Psoas muscle (tissue), 8 donors: ENCODE results near the gene ZC3H12A. TPM values are rescaled to one million over a fixed set of nuclear protein-coding genes. Genes with fewer than 3 reads are reported as not detected.

Experiments used
- ATAC-seq, 4 donors: fragments of 200-7000 bp; cut with Tn5 transposase; one replicate each; pipeline ENCODE4 v1.9.1; 2020; ENCODE audit warnings: moderate library complexity in 3 of 4, mild to moderate bottlenecking in 2 of 4
- DNase-seq, 2 donors: peaks; one replicate each; pipeline ENCODE4 v3.0.0-alpha.2; 2020
- H3K27ac ChIP-seq: fragments of 200-600 bp; one replicate; pipeline ENCODE4 v1.8.0; 2022
- H3K27me3 ChIP-seq, 3 donors: fragments of 200-600 bp in 1 of 3; one replicate each; pipeline versions ENCODE4 v1.6.1 to v1.8.0; 2013 to 2022; ENCODE audit warnings: low read length in 2 of 3, mild to moderate bottlenecking in 2 of 3, moderate library complexity in 1 of 3; ENCODE audit not compliant: insufficient read depth in 3 of 3
- H3K36me3 ChIP-seq, 2 donors: fragments of 200-600 bp in 1 of 2; one replicate each; pipeline versions ENCODE4 v1.6.1 to v1.8.0; 2013 to 2022; ENCODE audit warnings: low read depth in 1 of 2, mild to moderate bottlenecking in 1 of 2, moderate library complexity in 1 of 2; ENCODE audit not compliant: insufficient read depth in 1 of 2
- H3K4me1 ChIP-seq: fragments of 200-600 bp; one replicate; pipeline ENCODE4 v1.8.0; 2022
- H3K4me3 ChIP-seq: fragments of 200-600 bp; one replicate; pipeline ENCODE4 v1.8.0; 2022; ENCODE audit warnings: mild to moderate bottlenecking
- H3K9me3 ChIP-seq: fragments of 200-600 bp; one replicate; pipeline ENCODE4 v1.8.0; 2022
- CTCF ChIP-seq: fragments of 200-600 bp; IDR thresholded peaks from one replicate; pipeline ENCODE4 v1.8.0; 2022; ENCODE audit warnings: antibody characterized with exemption
- WGBS, 3 donors: extraction: QIAGEN DNeasy Blood & Tissue Kit; methylation state at CpG; one replicate each; pipeline versions ENCODE4 v1.1.6 to v1.1.7; 2013; 5-methylcytosine and 5-hydroxymethylcytosine counted together
- intact Hi-C, 2 donors: fragments of 100-400 bp; cut with DNase I; formaldehyde crosslinking; loops; one replicate each; pipeline versions ENCODE4 v1.11.0 to v1.14.2; 2022
- polyA plus RNA-seq, 3 donors: library from polyadenylated mRNA; stranded (reverse); fragments of 200-250 nt; gene quantifications; one replicate each; pipeline ENCODE4 v1.2.3, GENCODE V29; 2013
- total RNA-seq, 4 donors: library from RNA; stranded (reverse); fragmentation: NEBNext Ultra II Directional in 2 of 4; extraction: Animal tissue kit (Norgen Biotek cat#: 25700) in 2 of 4; gene quantifications; one replicate each; pipeline versions ENCODE4 v1.2.1 to v1.2.4, GENCODE V29; 2021 to 2023
- donor health status: healthy with polysubstance abuse.
- donor health status: DM: no; HTN: no; CAD: no; lungs with moderate emphysema.
- donor health status: Bipolar disorder and iron deficiency.
- donor health status: healthy.
- donor health status: DM: yes; HTN: yes; CAD: no.
- donor health status: DM: no; HTN: no; CAD: no.
- donor health status: DM: no; HTN: no; CAD: no.
- donor health status: DM: yes; HTN: yes; CAD: no.

ZC3H12A gene
- total and polyA plus RNA-seq, 7 donors: 1.9 to 30.2 (median 13.5) TPM

GRCh38 chr1:37438037-37438868 is 36.1 kb upstream of the ZC3H12A start:
- ATAC-seq (no peak), DNase-seq (no peak)
- 54 to 72% (median 63%) methylated on average over 6 of the region's 6 CpGs for WGBS, 3 donors
- Histone ChIP-seq H3K27me3 (peaks cover 2 to 18% (median 4%) of the 10 kb centered on the region in 3 donors), H3K27ac (no peak overlapping the region), H3K4me3 (no peak overlapping the region), H3K9me3 (no peaks in the 10 kb centered on the region), H3K36me3 (no peaks in the 10 kb centered on the region), H3K4me1 (no peaks in the 10 kb centered on the region)
- no peak for TF ChIP-seq CTCF
- intact Hi-C loops: loop anchor here in 1 of 2 donors (10.0 kb wide), 1 partner anchor 863 kb away; no protein-coding TSS in a partner anchor

- 32 to 45% (median 42%) methylated on average over 4 of the region's 4 CpGs for WGBS, 3 donors
- Histone ChIP-seq H3K36me3 (no peaks in the 10 kb centered on the region), H3K27me3 (peaks cover 2 to 17% (median 4%) of the 10 kb centered on the region in 3 donors), H3K9me3 (no peaks in the 10 kb centered on the region), H3K27ac (no peak overlapping the region), H3K4me1 (no peaks in the 10 kb centered on the region), H3K4me3 (no peak overlapping the region)
- ATAC-seq: no peak
- DNase-seq: no peak
- no peak for TF ChIP-seq CTCF
- intact Hi-C loops: loop anchor here in 1 of 2 donors (10.0 kb wide), 1 partner anchor 864 kb away; no protein-coding TSS in a partner anchor
Observed at GRCh38 chr1:37438869-37439343, 35.5 kb upstream of the ZC3H12A start.

GRCh38 chr1:37439349-37439995 is 34.9 kb upstream of the ZC3H12A start:
- H3K9me3 ChIP-seq: no peaks in the 10 kb centered on the region
- H3K27me3 ChIP-seq: peaks cover 2 to 17% (median 4%) of the 10 kb centered on the region in 3 donors
- TF ChIP-seq CTCF: no peak
- 23 to 27% (median 26%) methylated on average over 2 of the region's 2 CpGs for WGBS, 3 donors
- no peaks in the 10 kb centered on the region for H3K36me3 ChIP-seq
- no peak for ATAC-seq
- intact Hi-C loops: loop anchor here in 1 of 2 donors (10.0 kb wide), 1 partner anchor 865 kb away; no protein-coding TSS in a partner anchor
- no peak for DNase-seq
- H3K27ac ChIP-seq: no peak overlapping the region
- H3K4me1 ChIP-seq: no peaks in the 10 kb centered on the region
- H3K4me3 ChIP-seq: no peak overlapping the region

- Histone ChIP-seq H3K36me3 (no peaks in the 10 kb centered on the region), H3K27me3 (peaks cover 2 to 19% (median 4%) of the 10 kb centered on the region in 3 donors), H3K9me3 (no peaks in the 10 kb centered on the region), H3K27ac (no peak overlapping the region), H3K4me3 (no peak overlapping the region), H3K4me1 (no peaks in the 10 kb centered on the region)
- DNase-seq: no peak
- intact Hi-C loops: no loop called here
- no peak for TF ChIP-seq CTCF
- 69 to 76% (median 75%) methylated on average over 10 of the region's 10 CpGs for WGBS, 3 donors
- ATAC-seq: no peak
Observed at GRCh38 chr1:37441490-37441889, 32.9 kb upstream of the ZC3H12A start.
